ENCODE measurements around the gene PRSS2.

- TF ChIP-seq CTCF (IDR thresholded peaks at IDR 0.05) (no peak), EZH2 (IDR thresholded peaks at IDR 0.05; ENCODE audit: borderline replicate concordance, insufficient read depth, low read depth, low read length, poor library complexity, severe bottlenecking) (no peak)
Observed at GRCh38 chr7:142771353-142771723, 568 bp downstream of the PRSS2 start.
